ENCODE measurements around the gene NDUFB1. TPM values are rescaled to one million over a fixed set of nuclear protein-coding genes. Genes with fewer than 3 reads are reported as not detected.

The NDUFB1 gene
- total and polyA plus RNA-seq, 2 of the 4 experiments (the other 2 are of a cell fraction), result 32.1 to 333 TPM

DNA sequence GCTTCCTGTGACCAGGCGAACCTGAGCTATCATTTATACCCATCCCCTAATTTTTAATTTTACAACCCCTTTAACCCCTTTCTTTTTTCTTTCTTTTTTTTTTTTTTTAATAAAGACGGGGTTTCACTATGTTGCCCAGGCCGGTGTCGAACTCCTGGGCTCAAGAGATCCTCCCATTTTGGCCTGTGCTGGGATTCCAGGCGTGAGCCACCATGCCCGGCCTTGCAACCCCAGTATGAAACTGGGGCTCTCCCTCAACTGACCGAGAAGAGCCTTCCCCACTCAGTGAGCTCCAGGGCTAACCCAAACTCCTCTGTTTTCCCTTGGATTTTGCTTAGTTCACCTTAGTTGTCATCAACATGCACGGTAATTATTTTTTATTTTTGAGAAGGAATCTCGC is 1.3 kb upstream of the NDUFB1 start:
- peak overlapping the region; percentile 98 for H3K27ac ChIP-seq (ENCODE audit: insufficient read depth, low read length)
- H3K27me3 ChIP-seq (ENCODE audit: control insufficient read depth, insufficient read depth, low read length), result no peaks in the 10 kb centered on the region
- 49% methylated on average over 5 of the region's 9 CpGs; no CpG with 5 or more reads in 1 of the 2 experiments for whole genome bisulfite sequencing, 2 experiments (ENCODE audit: extremely low coverage in 2 of 2, insufficient read length in 1 of 2)
- H2AK5ac ChIP-seq (ENCODE audit: low read depth, low read length), result peak overlapping the region; percentile 92
- H2BK120ac ChIP-seq (ENCODE audit: low read depth, low read length), result no peak overlapping the region
- CTCF ChIA-PET, result interaction anchor here (0.6 to 1.1 kb wide), 3 partner anchors 9 to 364 kb away, joined by 3 to 5 read pairs (median 4); no protein-coding TSS in a partner anchor
- peak overlapping the region; percentile 97 for H2AK9ac ChIP-seq (replicated peaks; ENCODE audit: low read depth, low read length, poor library complexity)
- no peak overlapping the region for H2BK15ac ChIP-seq (ENCODE audit: low read depth, low read length)
- H3K4ac ChIP-seq (ENCODE audit: low read depth, low read length), result peak overlapping the region; percentile 99
- H3K9me1 ChIP-seq (ENCODE audit: insufficient read depth, low read length), result no peaks in the 10 kb centered on the region; the same call in none of the 2 replicates
- H3K4me3 ChIP-seq (ENCODE audit: insufficient read depth, low read depth, low read length), result peak overlapping the region; percentile 95
- H3K18ac ChIP-seq (ENCODE audit: low read depth, low read length), result no peak overlapping the region; the same call in 1 of the 2 replicates
- peaks cover 28 to 77% of the 10 kb centered on the region in 2 experiments for H3K79me1 ChIP-seq (ENCODE audit: low read depth in 1 of 2, low read length in 2 of 2)
- peak overlapping the region; percentile 94 to 98 for H4K8ac ChIP-seq (ENCODE audit: low read depth in 2 of 2, low read length in 2 of 2)
- H2BK5ac ChIP-seq (ENCODE audit: low read depth, low read length, poor library complexity, severe bottlenecking), result no peak overlapping the region
- H4K5ac ChIP-seq (ENCODE audit: low read depth, low read length), result no peak overlapping the region; the same call in 1 of the 2 replicates
- in situ Hi-C loops (cut with MboI; ENCODE audit: low sequenced_read_pairs), result loop anchor here (5.0 to 10.0 kb wide), 3 partner anchors 335 to 672 kb away; partner anchors contain the start of gene GOLGA5
- H3K23ac ChIP-seq (ENCODE audit: low read depth, low read length), result peak overlapping the region; percentile 99
- TF ChIP-seq MAFK (IDR thresholded peaks at IDR 0.05; ENCODE audit: low read depth, low read length) (no peak), MAZ (IDR thresholded peaks at IDR 0.05; ENCODE audit: borderline replicate concordance, low read depth, low read length) (no peak), CHD1 (IDR thresholded peaks at IDR 0.05; ENCODE audit: low read depth, low read length) (no peak), BHLHE40 (IDR thresholded peaks at IDR 0.05; ENCODE audit: low read depth, low read length) (no peak), RFX5 (IDR thresholded peaks at IDR 0.05; ENCODE audit: low read depth, low read length) (no peak), RAD21 (IDR thresholded peaks at IDR 0.05; ENCODE audit: low read length) (no peak), CEBPB (IDR thresholded peaks at IDR 0.05; ENCODE audit: low read depth, low read length) (no peak), MXI1 (IDR thresholded peaks at IDR 0.05; ENCODE audit: borderline replicate concordance, low read depth, low read length) (no peak), NFE2L2 (IDR thresholded peaks at IDR 0.05; ENCODE audit: low read depth, low read length) (no peak), SMC3 (IDR thresholded peaks at IDR 0.05; ENCODE audit: low read depth, low read length) (no peak), POLR2A (IDR thresholded peaks at IDR 0.05; ENCODE audit: low read depth, low read length) (no peak)
- TF ChIP-seq, protein P1, sequence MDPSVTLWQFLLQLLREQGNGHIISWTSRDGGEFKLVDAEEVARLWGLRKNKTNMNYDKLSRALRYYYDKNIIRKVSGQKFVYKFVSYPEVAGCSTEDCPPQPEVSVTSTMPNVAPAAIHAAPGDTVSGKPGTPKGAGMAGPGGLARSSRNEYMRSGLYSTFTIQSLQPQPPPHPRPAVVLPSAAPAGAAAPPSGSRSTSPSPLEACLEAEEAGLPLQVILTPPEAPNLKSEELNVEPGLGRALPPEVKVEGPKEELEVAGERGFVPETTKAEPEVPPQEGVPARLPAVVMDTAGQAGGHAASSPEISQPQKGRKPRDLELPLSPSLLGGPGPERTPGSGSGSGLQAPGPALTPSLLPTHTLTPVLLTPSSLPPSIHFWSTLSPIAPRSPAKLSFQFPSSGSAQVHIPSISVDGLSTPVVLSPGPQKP (IDR thresholded peaks at IDR 0.05; ENCODE audit: borderline replicate concordance, low read depth, low read length), result no peak
- TF ChIP-seq, protein P2, sequence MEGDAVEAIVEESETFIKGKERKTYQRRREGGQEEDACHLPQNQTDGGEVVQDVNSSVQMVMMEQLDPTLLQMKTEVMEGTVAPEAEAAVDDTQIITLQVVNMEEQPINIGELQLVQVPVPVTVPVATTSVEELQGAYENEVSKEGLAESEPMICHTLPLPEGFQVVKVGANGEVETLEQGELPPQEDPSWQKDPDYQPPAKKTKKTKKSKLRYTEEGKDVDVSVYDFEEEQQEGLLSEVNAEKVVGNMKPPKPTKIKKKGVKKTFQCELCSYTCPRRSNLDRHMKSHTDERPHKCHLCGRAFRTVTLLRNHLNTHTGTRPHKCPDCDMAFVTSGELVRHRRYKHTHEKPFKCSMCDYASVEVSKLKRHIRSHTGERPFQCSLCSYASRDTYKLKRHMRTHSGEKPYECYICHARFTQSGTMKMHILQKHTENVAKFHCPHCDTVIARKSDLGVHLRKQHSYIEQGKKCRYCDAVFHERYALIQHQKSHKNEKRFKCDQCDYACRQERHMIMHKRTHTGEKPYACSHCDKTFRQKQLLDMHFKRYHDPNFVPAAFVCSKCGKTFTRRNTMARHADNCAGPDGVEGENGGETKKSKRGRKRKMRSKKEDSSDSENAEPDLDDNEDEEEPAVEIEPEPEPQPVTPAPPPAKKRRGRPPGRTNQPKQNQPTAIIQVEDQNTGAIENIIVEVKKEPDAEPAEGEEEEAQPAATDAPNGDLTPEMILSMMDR (conservative IDR thresholded peaks at IDR 0.05; ENCODE audit: low read depth, low read length), result no peak
- peaks cover 2% of the 10 kb centered on the region; the same call in 1 of the 2 replicates for H3K4me1 ChIP-seq (ENCODE audit: control insufficient read depth, insufficient read depth, low read length)
- peak overlapping the region; percentile 98 for H3K14ac ChIP-seq (replicated peaks; ENCODE audit: low read depth, low read length)
- no peaks in the 10 kb centered on the region for H3K9me3 ChIP-seq (ENCODE audit: control insufficient read depth, insufficient read depth, low read length)
- H3K4me2 ChIP-seq (ENCODE audit: low read depth, low read length), result peak overlapping the region; percentile 89
- POLR2A ChIA-PET (ENCODE audit: unreplicated experiment), result interaction anchor here (0.7 to 0.8 kb wide), 2 partner anchors 177 to 386 kb away, joined by 3 to 15 read pairs; no protein-coding TSS in a partner anchor
- dilution Hi-C loops (cut with HindIII; ENCODE audit: low sequenced_read_pairs, unreplicated experiment), result no loop called here
- H3K56ac ChIP-seq (ENCODE audit: extremely low read depth, insufficient read depth, low read length), result peak overlapping the region; percentile 93
- no TSS peak for BruUV-seq (replicated peaks)
- H2BK20ac ChIP-seq (ENCODE audit: low read depth, low read length), result no peak overlapping the region
- ATAC-seq (ENCODE audit: low read depth) (no peak), DNase-seq (no peak)
- no peaks in the 10 kb centered on the region; the same call in 1 of the 2 replicates for H4K20me1 ChIP-seq (ENCODE audit: insufficient read depth, low read length)
- H2AFZ ChIP-seq (replicated peaks; ENCODE audit: low read length, poor library complexity), result no peak overlapping the region
- H3K36me3 ChIP-seq (ENCODE audit: control insufficient read depth, insufficient read depth, low read length), result no peaks in the 10 kb centered on the region; the same call in none of the 2 replicates
- intact Hi-C loops (cut with micrococcal nuclease), result loop anchor here (5.0 kb wide), 1 partner anchor 470 kb away; no protein-coding TSS in a partner anchor
- H4K91ac ChIP-seq (ENCODE audit: insufficient read depth, low read depth, low read length), result no peak overlapping the region
- peak overlapping the region; percentile 97 for H3K9ac ChIP-seq (ENCODE audit: low read depth, low read length)

Measured in IMR-90 (cell line).